BE2C (cell line): ENCODE measurements around the gene AZIN2.

Experiments used
- DNase-seq: peaks from one replicate; pipeline ENCODE4 v3.0.0-alpha.2; 2020
- H3K27me3 ChIP-seq: fragments of 250-450 bp; sonication (Bioruptor Pico); 2 replicates; pipeline ENCODE4 v1.5.1; 2020; ENCODE audit warnings: mild to moderate bottlenecking
- H3K36me3 ChIP-seq: fragments of 250-450 bp; sonication (Bioruptor Pico); 2 replicates; pipeline ENCODE4 v1.5.1; 2020; ENCODE audit warnings: mild to moderate bottlenecking
- H3K4me1 ChIP-seq: fragments of 250-450 bp; sonication (Bioruptor Pico); 2 replicates; pipeline ENCODE4 v1.5.1; 2020
- H3K4me3 ChIP-seq: 2 replicates; pipeline ENCODE4 v1.5.1; 2011; ENCODE audit warnings: low read depth, low read length
- H3K9me3 ChIP-seq: fragments of 250-450 bp; sonication (Bioruptor Pico); 2 replicates; pipeline ENCODE4 v1.5.1; 2020
- TF ChIP-seq, protein P1 (sequence below): IDR thresholded peaks from 2 replicates; pipeline ENCODE4 v1.5.1; 2012; ENCODE audit warnings: mild to moderate bottlenecking, low read depth, low read length

The AZIN2 gene

DNA sequence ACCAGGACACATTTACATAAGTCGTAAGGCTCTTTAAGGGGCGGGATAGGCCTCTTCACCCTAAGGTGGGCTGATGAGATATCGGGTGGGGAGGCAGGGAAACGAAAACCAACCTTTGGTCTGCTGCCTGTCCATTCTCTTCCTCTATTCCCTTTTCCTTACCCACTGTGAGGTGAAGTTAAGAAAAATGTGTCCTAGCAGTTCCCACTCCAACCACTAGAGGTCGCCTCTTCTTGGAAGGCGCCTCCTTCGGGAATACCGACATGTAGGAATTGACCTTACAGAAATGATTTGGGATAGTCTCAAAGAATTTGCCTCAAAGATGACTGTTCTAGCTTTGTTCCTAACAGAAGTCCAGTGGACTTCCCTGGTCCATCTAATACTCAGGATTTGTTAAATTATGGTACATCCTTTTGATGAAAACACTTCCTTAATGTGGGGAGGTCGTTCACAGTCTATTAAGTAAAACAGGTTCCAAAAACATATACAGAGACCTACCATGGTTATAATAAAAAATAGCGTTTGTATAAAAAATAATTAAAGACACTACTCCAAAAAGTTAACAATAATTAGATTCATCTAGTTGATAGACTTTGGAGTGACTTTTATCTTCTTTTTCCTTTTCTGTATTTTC is 14.1 kb downstream of the AZIN2 start:
- Histone ChIP-seq H3K4me1 (no peaks in the 10 kb centered on the region), H3K9me3 (no peaks in the 10 kb centered on the region), H3K36me3 (no peaks in the 10 kb centered on the region), H3K4me3 (no peak overlapping the region), H3K27me3 (no peaks in the 10 kb centered on the region)
- TF ChIP-seq, protein P1, sequence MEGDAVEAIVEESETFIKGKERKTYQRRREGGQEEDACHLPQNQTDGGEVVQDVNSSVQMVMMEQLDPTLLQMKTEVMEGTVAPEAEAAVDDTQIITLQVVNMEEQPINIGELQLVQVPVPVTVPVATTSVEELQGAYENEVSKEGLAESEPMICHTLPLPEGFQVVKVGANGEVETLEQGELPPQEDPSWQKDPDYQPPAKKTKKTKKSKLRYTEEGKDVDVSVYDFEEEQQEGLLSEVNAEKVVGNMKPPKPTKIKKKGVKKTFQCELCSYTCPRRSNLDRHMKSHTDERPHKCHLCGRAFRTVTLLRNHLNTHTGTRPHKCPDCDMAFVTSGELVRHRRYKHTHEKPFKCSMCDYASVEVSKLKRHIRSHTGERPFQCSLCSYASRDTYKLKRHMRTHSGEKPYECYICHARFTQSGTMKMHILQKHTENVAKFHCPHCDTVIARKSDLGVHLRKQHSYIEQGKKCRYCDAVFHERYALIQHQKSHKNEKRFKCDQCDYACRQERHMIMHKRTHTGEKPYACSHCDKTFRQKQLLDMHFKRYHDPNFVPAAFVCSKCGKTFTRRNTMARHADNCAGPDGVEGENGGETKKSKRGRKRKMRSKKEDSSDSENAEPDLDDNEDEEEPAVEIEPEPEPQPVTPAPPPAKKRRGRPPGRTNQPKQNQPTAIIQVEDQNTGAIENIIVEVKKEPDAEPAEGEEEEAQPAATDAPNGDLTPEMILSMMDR = peak; percentile 88
- DNase-seq = peak; percentile 49

DNA sequence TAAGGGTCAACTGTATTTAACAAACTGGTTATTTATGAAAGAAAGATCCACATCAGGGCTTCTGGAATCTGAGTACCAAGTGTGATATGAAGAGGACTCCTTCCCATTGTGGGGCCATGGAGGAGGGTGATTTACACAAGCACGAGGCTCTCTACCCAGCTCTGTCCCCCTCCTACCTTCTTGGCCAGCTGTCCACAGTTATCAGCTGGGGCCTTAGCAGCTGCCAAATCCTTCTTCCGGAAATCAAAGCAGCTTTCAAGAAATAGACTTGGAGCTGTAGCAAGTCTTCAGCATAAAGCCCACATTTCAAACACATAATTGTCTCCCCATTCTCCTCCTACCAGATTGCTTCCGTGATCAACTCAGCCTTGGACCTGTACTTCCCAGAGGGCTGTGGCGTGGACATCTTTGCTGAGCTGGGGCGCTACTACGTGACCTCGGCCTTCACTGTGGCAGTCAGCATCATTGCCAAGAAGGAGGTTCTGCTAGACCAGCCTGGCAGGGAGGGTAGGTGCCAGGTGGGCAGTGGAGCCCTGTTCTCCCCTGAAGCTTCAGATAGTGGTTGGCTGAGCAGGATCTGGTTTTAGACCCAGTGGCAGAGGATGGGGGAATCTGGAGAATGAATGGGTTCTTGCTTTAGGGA is 15.5 kb downstream of the AZIN2 start:
- no peaks in the 10 kb centered on the region for H3K9me3 ChIP-seq
- no peak for DNase-seq
- no peaks in the 10 kb centered on the region for H3K4me1 ChIP-seq
- no peaks in the 10 kb centered on the region for H3K36me3 ChIP-seq
- TF ChIP-seq, protein P1 = no peak
- H3K4me3 ChIP-seq = no peak overlapping the region
- no peaks in the 10 kb centered on the region for H3K27me3 ChIP-seq

DNA sequence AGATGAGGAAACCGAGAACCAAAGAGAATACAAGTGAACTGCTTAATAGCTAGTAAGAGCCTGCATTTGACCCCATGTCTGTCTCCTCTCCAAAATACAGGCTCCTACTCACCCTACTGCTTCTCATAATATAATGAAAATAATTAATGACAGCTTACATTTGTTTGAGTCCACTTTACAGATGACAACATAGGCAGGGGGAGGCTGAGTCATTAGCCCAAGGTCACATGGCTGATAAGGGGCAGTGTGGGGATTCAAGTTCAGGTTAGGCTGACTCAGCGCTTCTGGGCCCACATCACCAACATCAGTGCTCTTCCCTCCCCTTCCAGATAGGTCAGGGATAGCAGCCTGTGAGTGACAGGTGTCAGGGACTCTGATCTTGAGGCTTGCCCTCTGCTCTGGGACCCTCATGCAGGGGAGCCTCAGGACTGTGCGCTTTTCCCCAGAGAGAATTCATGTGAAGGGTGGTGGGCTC is 16.2 kb downstream of the AZIN2 start:
- Histone ChIP-seq H3K4me1 (no peaks in the 10 kb centered on the region), H3K9me3 (no peaks in the 10 kb centered on the region), H3K36me3 (no peaks in the 10 kb centered on the region), H3K4me3 (no peak overlapping the region), H3K27me3 (no peaks in the 10 kb centered on the region)
- TF ChIP-seq, protein P1 = no peak
- no peak for DNase-seq

DNA sequence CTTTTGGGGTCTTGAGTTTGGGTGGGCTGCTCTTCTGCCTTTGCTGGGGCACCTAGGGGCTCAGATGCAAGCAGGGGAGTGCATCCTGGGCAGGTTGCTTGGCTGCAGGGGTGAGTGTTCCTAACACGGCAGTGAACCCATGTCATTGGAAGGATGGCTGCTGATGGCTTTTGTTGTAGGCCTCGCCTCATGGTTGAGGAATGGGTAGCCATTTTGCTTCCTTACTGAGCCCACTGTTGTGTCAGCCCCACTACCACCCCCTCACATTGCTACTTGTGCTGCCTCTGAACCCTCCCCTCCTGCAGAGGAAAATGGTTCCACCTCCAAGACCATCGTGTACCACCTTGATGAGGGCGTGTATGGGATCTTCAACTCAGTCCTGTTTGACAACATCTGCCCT is 16.8 kb downstream of the AZIN2 start:
- Histone ChIP-seq H3K4me3 (no peak overlapping the region), H3K9me3 (no peaks in the 10 kb centered on the region), H3K27me3 (no peaks in the 10 kb centered on the region), H3K4me1 (no peaks in the 10 kb centered on the region), H3K36me3 (no peaks in the 10 kb centered on the region)
- DNase-seq = no peak
- TF ChIP-seq, protein P1 = no peak

DNA sequence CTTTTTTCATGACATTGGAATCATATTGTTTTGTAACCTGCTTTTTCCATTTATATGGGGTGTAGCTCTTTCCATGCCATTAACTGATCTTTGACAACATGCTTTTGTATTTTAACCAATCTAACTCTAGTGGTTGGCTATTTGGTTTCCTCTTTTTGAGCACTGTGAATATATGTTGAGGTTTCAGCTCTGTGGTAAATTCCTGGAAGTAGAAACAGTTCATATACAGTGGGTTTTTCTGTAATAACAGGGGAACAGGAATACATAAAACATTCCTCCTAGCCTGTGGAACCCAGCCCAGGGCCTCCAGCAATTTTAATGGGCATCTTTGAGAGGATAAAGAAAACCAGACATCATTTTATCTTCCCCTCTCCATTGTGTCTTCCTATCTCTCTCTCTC is 17.4 kb downstream of the AZIN2 start:
- no peaks in the 10 kb centered on the region for H3K36me3 ChIP-seq
- DNase-seq = no peak
- no peaks in the 10 kb centered on the region for H3K27me3 ChIP-seq
- TF ChIP-seq, protein P1 = no peak
- no peak overlapping the region for H3K4me3 ChIP-seq
- no peaks in the 10 kb centered on the region for H3K4me1 ChIP-seq
- H3K9me3 ChIP-seq = no peaks in the 10 kb centered on the region
